Ascending aorta (tissue), 2 donors: ENCODE measurements around the gene IL1RL1. TPM values are rescaled to one million over a fixed set of nuclear protein-coding genes. Genes with fewer than 3 reads are reported as not detected.

Experiments
- DNase-seq, 2 donors: peaks; one replicate each; pipeline ENCODE4 v3.0.0-alpha.2; 2019; ENCODE audit warnings: low spot score in 2 of 2
- H3K27ac ChIP-seq, 2 donors: fragments of 200-600 bp; sonication (generic); one replicate each; pipeline ENCODE4 v1.5.1; 2016 to 2017; ENCODE audit warnings: mild to moderate bottlenecking in 1 of 2
- H3K27me3 ChIP-seq: fragments of 200-600 bp; sonication (generic); one replicate; pipeline ENCODE4 v1.5.1; 2017
- H3K36me3 ChIP-seq, 2 donors: fragments of 200-600 bp; sonication (generic); one replicate each; pipeline ENCODE4 v1.5.1; 2016
- H3K4me1 ChIP-seq, 2 donors: fragments of 200-600 bp; sonication (generic); one replicate each; pipeline ENCODE4 v1.5.1; 2016 to 2017; ENCODE audit warnings: mild to moderate bottlenecking in 1 of 2
- H3K4me3 ChIP-seq, 2 donors: fragments of 200-600 bp; sonication (generic); one replicate each; pipeline ENCODE4 v1.5.1; 2016 to 2017; ENCODE audit warnings: mild to moderate bottlenecking in 1 of 2
- H3K9me3 ChIP-seq, 2 donors: fragments of 200-600 bp; sonication (generic); one replicate each; pipeline ENCODE4 v1.5.1; 2016
- CTCF ChIP-seq, 3 experiments: fragments of 200-600 bp in 2 of 3; fragments of 450-650 bp in 1 of 3; sonication (generic) in 2 of 3; IDR thresholded peaks; one replicate each; pipeline ENCODE4 v1.5.1; 2016 to 2019; ENCODE audit warnings: antibody characterized with exemption in 3 of 3, mild to moderate bottlenecking in 1 of 3, moderate library complexity in 1 of 3
- intact Hi-C: fragments of 100-400 bp; cut with DNase I; formaldehyde crosslinking; loops from one replicate; pipeline ENCODE4 v1.15.1; 2023
- total RNA-seq: library from RNA; depleted of rRNA; stranded (reverse); fragments of >200 nt; gene quantifications from one replicate; pipeline ENCODE4 v1.1.0, GENCODE V29; 2016

The IL1RL1 gene
- total RNA-seq, 1 donor from 2014 or later = 3.4 TPM

- H3K9me3 ChIP-seq = no peaks in the 10 kb centered on the region
- TF ChIP-seq CTCF (IDR thresholded peaks at IDR 0.05) = no peak
- H3K27ac ChIP-seq = no peak overlapping the region
- no peak overlapping the region for H3K4me3 ChIP-seq
- no peak for DNase-seq
- intact Hi-C loops = no loop called here
- no peaks in the 10 kb centered on the region for H3K27me3 ChIP-seq
- H3K36me3 ChIP-seq = no peaks in the 10 kb centered on the region
- H3K4me1 ChIP-seq = no peaks in the 10 kb centered on the region
These were observed 34.1 kb upstream of the IL1RL1 start for GRCh38 chr2:102277202-102277700.

- no peak for TF ChIP-seq CTCF (IDR thresholded peaks at IDR 0.05)
- no peak for DNase-seq
- no peaks in the 10 kb centered on the region for H3K9me3 ChIP-seq
- H3K4me1 ChIP-seq = no peaks in the 10 kb centered on the region
- no peaks in the 10 kb centered on the region for H3K36me3 ChIP-seq
- intact Hi-C loops = no loop called here
- no peak overlapping the region for H3K27ac ChIP-seq
- no peaks in the 10 kb centered on the region for H3K27me3 ChIP-seq
- H3K4me3 ChIP-seq = no peak overlapping the region
These were observed 32.5 kb upstream of the IL1RL1 start for GRCh38 chr2:102278720-102279390.

- intact Hi-C loops = no loop called here
- H3K4me1 ChIP-seq = no peaks in the 10 kb centered on the region
These were observed 32.0 kb upstream of the IL1RL1 start for GRCh38 chr2:102279391-102279735.

GRCh38 chr2:102282678-102283091 lies 28.7 kb upstream of the IL1RL1 start:
- Histone ChIP-seq H3K4me3 (no peak overlapping the region), H3K27ac (no peak overlapping the region), H3K9me3 (no peaks in the 10 kb centered on the region), H3K36me3 (no peaks in the 10 kb centered on the region), H3K4me1 (no peaks in the 10 kb centered on the region), H3K27me3 (no peaks in the 10 kb centered on the region)
- TF ChIP-seq CTCF (IDR thresholded peaks at IDR 0.05) = no peak
- DNase-seq = no peak
- intact Hi-C loops = no loop called here

More at GRCh38 chr2:102279391-102279735, 32.0 kb upstream of the IL1RL1 start:
- no peaks in the 10 kb centered on the region for H3K27me3 ChIP-seq
- no peak for DNase-seq
- H3K27ac ChIP-seq = no peak overlapping the region
- no peak overlapping the region for H3K4me3 ChIP-seq
- H3K9me3 ChIP-seq = no peaks in the 10 kb centered on the region
- TF ChIP-seq CTCF (IDR thresholded peaks at IDR 0.05) = no peak
- no peaks in the 10 kb centered on the region for H3K36me3 ChIP-seq

- TF ChIP-seq CTCF (IDR thresholded peaks at IDR 0.05) = no peak
- Histone ChIP-seq H3K4me1 (no peaks in the 10 kb centered on the region), H3K4me3 (no peak overlapping the region), H3K27me3 (no peaks in the 10 kb centered on the region), H3K9me3 (no peaks in the 10 kb centered on the region), H3K27ac (no peak overlapping the region), H3K36me3 (no peaks in the 10 kb centered on the region)
- DNase-seq = no peak
- intact Hi-C loops = no loop called here
These were observed 27.4 kb upstream of the IL1RL1 start for GRCh38 chr2:102283996-102284395.
